G401.6 (cell line): Measurements from ENCODE around the gene FFAR1.
"Not testable (repeated sequence)": the region's sequence is repeated elsewhere in the genome, so short reads cannot be mapped to it uniquely, and the experiment has no call there.

Source experiments
- FAIRE-seq: peaks from 2 replicates; lab custom pipeline; 2012; peaks lifted over from hg19 to GRCh38; lab: Jason Lieb, UNC

Gene FFAR1

DNA sequence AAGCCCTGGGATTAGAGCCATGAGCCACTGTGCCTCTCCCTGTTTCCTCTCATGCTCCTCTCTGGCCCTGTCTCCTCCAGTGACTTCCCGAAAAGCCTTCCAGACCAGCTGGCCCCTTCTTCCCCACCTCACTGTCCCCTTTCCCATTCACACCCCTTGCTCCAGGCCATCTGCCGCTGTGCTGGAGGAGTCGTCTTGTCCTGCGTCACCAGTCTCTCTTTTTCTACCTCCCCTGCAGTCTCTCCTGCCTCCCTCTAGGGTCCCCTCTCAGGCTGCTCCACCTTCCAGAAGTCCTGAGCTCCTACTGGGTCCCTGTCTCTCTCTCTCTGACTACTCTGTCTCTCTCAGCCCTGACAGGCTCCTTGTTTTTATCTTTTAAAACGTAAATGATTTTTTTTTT lies 5.3 kb upstream of the FFAR1 start:
- FAIRE-seq, result no peak

DNA sequence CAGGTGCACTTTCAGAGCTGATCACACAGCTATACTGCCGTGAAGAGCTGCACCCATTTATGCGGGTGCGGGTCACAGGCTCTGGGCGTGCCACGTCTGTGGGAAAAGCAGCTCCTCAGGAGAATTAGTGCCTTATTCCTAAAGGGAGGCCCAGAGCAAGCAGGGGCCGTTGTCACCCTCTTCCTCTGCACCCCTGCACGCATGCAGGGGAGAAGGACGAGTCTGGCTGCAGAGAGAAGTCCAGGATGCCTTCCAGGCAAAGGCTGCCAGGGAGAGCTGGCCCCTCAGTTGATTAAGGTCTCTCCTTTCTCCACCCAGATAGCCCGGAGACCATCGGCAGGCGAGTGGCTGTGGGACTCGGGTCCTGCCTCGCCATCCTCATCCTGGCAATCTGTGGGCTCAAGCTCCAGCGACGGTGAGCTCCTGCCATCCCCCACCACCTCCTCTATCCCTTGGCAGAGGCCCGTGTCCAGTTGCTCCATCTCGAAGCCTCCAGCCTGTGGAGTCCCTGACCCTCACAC lies 3.1 kb upstream of the FFAR1 start:
- no peak for FAIRE-seq

DNA sequence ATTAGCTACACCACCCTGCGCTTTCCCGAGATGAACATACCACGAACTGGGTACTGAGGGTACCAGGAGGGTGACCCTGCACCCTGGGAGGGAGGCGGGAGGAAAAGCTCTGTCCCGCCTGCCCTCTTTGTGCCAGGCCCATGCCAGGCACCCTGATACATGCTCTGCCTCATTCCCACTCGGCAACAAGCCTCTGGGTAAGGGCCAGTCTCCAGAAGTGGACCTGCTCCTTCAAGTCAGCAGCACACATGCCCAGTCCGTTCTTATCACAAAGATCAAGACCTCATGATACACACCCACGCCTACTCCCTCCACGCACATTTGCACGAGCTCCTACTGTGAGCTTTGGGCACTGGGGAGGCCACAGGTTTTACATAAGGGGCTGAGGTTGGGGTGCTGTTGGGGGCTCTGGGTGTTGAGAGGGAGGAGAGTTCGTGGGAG lies 2.0 kb upstream of the FFAR1 start:
- FAIRE-seq, result no peak

DNA sequence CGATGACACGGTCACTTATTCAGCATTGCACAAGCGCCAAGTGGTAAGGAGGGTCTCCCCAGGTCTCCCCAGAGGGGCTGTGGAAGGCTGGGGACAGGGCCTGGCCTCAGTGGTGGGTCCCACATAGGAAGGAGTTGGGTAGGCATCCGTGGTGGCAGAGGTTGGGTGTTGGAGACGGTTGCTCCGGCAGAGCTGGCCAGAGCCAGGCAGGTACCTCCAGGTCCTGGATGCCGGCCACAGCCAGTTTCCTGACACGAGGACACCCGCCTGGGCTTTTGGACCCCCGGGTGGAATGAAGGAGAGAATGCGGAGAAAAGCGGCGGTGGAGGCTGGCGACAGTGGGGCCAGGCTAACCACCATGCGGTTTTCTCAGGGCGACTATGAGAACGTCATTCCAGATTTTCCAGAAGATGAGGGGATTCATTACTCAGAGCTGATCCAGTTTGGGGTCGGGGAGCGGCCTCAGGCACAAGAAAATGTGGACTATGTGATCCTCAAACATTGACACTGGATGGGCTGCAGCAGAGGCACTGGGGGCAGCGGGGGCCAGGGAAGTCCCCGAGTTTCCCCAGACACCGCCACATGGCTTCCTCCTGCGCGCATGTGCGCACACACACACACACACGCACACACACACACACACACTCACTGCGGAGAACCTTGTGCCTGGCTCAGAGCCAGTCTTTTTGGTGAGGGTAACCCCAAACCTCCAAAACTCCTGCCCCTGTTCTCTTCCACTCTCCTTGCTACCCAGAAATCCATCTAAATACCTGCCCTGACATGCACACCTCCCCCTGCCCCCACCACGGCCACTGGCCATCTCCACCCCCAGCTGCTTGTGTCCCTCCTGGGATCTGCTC lies 1.3 kb upstream of the FFAR1 start:
- no peak for FAIRE-seq

DNA sequence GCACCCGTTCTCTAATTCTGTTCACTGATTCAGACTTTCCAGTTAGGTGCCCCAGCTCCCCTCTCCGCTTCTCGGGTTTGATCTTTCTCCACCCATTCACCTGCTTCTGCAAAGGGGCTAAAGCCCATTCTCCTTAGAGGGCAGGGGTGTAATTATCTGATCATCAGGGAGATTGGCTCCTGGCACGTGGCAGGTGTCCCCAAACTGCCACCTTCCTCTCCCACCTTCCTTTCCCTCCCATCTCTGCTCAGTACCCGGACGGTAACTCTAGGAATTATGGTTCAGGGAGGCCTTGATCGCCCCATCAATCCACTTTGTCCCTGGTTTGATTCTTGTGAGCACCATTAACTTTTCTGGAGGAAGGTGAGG lies 212 bp downstream of the FFAR1 start:
- FAIRE-seq, result no peak

DNA sequence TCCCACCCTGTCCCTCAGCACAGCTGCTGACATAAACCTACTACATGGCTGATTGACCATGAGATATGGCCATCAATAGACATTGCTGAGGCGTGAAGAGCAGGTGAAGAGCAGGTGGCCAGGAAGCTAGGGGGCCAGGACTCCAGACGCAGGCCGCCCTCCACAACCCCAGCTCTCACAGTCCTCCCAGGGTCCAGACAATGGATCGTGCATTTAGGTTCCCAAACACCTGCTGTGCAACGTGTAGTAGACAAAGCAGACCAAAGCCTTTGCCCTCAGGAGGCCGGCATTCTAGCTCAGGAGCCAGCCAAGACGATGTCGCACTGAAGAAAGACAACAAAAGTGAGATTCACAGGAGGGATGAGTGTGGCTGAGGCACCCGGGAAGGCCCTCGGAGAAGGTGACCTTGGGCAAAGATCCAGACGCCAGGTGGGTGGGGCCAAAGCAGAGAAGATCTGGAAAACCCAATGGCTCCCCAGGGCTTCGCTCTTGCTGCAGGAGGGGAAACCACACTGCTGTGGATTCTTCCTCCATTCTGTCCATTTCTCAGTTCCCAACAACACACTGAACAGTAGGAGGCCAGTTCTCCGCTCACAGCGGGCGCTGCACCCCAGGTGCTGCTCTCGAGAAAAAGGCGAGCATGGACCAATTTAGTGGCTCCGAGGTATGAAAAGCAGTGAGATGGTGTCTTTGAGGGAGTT lies 1.4 kb downstream of the FFAR1 start:
- FAIRE-seq, result no peak

DNA sequence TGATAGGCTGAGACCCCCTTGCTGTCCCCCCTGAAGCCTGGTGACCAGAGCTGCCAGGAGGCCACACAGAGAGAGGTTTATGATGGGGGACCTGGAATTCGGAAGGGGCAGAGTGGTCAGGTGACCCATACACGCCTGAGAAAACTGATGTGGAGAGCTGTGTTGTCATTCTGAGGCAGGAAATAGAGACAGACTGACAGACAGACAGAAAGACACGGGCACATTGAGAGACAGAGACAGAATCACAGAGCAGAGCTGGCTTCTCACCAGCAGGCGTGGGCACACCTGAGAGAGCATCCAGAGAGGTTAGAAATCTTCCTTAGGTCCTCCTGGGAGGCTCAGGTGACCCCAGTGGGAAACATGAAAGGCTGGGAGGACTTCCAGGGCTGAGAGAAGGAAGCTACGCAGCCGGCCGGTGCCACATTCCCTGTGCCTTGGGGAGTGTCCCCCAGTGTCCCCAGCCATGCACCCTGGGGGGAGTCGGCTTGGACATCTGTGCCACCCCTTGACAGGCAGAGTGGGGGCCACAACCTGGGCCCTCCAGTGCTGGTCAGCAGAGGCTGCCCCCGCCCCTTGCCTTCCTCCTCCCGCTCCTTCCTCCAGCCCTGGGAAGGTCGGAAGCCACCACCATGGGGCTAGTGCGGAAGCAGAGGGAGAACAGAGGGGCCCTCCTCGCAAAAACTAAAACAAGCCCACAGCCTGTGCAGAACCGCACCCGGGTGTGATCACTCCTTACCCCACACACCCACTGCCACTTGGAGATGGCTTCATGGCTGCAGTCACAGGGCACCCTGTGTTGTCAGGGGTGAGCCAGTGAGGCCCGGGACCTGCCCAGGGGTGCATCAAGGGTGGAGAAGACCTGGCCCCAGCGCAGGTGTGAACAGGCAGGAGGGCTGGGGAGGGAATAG lies 2.2 kb downstream of the FFAR1 start:
- no peak for FAIRE-seq

DNA sequence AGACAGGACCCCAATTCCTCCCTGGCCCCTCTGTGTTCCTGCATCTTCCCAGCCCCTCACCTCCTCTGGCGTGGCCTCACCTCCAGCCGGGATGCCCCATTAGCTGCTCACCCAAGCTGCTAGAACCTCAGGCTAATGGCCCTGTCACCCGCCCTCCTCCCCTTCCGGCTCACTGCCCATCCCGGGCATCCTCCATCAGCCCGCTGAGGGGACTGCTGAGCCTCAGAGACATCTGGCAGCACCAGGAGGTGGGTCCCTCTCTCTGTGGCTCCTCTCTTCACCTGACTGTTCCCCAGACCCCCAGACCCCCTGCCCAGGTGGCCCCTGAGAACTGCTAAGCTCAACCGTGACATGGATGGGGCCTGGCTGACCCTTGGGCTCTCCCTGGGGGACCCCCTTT lies 2.9 kb downstream of the FFAR1 start:
- no peak for FAIRE-seq

DNA sequence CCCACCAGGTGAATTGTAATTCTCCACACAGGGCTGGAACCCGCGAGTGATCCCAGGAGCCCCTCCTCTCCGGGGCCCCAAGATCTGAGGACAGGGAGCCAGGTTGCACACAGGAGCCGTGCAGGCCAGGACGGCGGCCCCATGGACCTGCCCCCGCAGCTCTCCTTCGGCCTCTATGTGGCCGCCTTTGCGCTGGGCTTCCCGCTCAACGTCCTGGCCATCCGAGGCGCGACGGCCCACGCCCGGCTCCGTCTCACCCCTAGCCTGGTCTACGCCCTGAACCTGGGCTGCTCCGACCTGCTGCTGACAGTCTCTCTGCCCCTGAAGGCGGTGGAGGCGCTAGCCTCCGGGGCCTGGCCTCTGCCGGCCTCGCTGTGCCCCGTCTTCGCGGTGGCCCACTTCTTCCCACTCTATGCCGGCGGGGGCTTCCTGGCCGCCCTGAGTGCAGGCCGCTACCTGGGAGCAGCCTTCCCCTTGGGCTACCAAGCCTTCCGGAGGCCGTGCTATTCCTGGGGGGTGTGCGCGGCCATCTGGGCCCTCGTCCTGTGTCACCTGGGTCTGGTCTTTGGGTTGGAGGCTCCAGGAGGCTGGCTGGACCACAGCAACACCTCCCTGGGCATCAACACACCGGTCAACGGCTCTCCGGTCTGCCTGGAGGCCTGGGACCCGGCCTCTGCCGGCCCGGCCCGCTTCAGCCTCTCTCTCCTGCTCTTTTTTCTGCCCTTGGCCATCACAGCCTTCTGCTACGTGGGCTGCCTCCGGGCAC lies 3.9 kb downstream of the FFAR1 start:
- FAIRE-seq, result no peak

DNA sequence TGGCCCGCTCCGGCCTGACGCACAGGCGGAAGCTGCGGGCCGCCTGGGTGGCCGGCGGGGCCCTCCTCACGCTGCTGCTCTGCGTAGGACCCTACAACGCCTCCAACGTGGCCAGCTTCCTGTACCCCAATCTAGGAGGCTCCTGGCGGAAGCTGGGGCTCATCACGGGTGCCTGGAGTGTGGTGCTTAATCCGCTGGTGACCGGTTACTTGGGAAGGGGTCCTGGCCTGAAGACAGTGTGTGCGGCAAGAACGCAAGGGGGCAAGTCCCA lies 4.4 kb downstream of the FFAR1 start:
- FAIRE-seq, result no peak

DNA sequence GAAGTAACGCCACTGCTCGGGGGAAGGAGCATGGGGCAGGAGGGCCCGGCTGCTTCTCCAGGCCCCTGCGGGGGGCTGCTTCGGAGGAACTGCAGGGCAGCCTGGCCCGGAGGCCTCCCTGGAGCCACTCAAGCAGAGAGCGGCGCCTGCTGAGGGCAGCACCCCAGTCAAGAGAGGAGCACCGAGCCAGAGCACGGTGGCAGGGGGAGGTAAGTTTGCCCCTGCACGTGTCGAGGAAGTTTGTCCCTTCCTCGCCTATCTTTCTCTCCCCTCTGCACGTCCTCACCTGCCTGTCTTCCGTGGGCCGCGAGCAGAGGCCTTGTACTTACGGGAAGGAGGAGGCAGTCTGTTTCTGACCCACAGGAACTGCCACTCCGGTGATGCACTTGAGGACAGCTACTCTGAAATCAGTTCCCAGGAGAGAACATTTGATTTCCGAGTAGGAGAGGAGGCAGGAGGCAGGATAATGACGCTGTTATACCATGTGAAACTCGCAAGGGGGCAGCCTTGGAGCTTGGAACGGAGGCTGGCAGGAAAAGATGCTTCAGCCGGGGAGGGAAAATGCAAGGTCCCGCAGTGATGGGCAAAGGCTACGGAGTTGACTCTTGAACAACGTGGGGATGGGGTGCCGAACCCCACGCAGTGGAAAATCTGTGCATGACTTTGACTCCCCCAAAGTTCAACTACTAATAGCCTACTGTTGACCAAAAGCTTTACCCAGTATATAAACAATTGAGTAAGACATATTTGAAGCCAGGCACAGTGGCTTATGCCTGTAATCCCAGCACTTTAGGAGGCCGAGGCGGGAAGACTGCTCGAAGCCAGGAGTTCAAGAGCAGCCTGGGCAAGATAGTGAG lies 5.0 kb downstream of the FFAR1 start:
- peak; percentile 33 for FAIRE-seq

DNA sequence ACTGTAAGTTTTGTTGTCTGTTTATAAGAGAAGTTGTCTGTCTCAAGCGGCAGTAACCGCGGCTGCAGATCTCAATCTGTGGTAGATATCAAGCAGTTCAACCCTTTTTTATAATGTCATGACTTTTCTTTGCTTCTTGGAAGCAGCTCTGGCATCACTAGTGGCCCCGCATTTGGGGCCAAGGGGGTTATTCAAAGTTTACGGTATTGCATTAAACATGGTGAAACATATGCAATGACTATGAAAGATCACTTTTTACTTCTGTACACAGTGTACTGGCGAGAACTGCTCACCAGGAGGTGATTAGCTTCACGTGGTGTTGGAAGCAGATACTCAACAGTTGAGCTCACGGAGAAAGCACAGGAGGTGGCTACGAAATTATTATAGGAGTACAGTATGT lies 5.9 kb downstream of the FFAR1 start:
- FAIRE-seq, result no peak

DNA sequence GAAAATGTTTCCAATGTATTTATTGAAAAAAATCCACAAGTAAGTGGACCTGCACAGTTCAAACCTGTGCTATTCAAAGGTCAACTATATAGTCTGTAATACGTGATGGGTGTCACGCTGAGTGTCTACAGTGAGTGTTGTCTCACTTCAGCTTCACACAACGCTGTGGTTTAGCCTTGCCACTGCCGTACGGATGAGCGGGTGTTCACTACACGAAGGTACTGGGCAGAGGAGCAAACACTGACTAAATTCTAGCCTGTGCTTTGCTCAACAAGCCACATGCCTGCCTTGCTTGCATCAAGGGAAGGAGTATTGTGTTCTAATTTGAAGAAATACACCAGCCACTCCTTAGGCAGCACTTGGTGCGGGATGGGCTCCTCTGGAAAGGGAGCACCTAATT lies 7.2 kb downstream of the FFAR1 start:
- no peak for FAIRE-seq

DNA sequence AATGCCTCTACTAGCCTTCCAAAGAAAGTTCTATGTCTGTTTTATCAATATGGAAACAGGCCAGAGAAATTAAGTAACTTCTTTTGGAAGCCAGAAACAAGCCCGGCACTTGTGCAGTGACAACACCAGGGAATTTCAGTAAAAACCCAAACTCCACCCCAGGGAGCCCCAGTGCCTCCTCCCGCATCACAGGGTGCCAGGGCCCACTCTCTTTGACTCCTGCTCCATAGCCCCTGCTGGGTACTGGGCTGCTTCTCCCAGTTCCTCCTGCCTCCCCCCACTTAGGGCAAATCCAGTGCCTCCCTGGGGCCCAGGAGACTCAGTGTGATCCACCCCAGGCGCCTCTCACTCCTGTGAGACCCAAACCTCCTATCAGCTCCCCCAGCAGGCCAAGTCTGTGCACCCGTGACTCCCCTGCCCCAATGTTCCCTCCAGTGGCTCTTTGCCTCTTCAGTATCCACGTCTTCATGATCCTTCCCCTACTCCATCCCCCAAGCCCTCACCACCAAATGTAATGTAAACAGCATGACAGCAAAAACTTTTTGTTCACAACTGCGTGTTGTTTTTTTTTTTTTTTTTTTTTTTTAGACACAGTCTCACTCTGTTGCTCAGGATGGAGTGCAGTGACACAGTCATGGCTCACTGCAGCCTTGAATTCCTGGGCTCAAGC lies 8.2 kb downstream of the FFAR1 start:
- no peak for FAIRE-seq

DNA sequence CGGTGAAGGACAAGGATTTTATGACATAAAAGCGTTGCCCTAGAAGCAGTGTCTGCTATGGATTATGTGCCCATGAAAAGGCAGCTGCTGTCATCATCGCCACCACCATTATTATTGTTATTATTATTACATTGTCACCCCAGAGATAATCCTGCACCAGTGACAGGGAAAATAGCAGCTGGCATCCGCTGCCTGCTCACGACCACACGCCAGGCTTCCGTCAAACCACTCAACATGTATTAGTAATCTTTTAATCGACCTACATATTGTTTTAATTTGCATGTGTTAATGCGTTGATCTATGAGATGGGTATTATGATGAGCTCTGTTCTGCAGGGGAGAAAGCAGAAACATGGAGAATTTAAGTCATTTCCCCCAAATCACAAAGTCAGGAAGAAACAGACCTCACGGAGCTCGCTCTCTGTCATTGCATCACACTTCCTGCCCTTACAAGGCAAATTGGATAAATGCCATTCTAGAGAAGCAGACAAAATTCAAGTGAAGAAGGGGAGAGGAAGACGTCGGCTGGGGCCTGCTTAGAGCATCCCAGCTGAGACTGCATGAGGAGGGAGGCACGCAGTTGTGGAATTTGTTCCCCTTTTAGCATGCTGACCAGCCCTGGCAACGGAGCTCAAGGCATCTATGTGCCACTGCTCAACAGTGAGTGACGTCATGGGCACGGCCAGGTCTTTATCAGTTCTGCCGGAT lies 10.3 kb downstream of the FFAR1 start, which contains the start of gene FFAR3:
TSS of gene FFAR3 (plus strand) at position 594 of the 707 bp plus-strand sequence. CDS start 431 bp downstream, outside the sequence.
- no peak for FAIRE-seq

DNA sequence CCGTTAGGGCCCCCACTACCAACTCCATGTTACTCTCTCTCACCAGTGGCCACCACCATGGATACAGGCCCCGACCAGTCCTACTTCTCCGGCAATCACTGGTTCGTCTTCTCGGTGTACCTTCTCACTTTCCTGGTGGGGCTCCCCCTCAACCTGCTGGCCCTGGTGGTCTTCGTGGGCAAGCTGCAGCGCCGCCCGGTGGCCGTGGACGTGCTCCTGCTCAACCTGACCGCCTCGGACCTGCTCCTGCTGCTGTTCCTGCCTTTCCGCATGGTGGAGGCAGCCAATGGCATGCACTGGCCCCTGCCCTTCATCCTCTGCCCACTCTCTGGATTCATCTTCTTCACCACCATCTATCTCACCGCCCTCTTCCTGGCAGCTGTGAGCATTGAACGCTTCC lies 11.1 kb downstream of the FFAR1 start:
- FAIRE-seq, result not testable (repeated sequence)

DNA sequence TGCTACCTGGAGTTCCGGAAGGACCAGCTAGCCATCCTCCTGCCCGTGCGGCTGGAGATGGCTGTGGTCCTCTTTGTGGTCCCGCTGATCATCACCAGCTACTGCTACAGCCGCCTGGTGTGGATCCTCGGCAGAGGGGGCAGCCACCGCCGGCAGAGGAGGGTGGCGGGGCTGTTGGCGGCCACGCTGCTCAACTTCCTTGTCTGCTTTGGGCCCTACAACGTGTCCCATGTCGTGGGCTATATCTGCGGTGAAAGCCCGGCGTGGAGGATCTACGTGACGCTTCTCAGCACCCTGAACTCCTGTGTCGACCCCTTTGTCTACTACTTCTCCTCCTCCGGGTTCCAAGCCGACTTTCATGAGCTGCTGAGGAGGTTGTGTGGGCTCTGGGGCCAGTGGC lies 11.7 kb downstream of the FFAR1 start:
- FAIRE-seq, result not testable (repeated sequence)

DNA sequence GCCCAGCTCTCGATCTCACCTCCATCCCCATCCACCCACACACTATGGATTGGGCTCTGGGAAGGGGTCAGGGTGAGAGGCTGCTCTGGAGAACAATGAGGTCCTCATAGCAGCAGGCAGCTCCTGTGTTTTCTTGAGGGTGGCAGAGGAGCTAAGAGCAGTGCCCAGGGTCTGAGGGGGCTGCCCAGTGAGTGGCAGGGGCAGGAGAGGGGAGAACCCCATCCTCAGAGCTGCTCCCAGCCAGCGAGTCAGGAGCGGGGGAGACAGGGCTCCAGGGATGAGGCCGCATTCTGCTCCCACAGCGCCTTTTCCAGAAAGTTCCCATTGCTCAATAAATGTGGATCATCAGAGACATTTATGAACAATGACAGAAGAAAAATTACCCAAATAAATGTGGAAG lies 12.4 kb downstream of the FFAR1 start:
- not testable (repeated sequence) for FAIRE-seq

DNA sequence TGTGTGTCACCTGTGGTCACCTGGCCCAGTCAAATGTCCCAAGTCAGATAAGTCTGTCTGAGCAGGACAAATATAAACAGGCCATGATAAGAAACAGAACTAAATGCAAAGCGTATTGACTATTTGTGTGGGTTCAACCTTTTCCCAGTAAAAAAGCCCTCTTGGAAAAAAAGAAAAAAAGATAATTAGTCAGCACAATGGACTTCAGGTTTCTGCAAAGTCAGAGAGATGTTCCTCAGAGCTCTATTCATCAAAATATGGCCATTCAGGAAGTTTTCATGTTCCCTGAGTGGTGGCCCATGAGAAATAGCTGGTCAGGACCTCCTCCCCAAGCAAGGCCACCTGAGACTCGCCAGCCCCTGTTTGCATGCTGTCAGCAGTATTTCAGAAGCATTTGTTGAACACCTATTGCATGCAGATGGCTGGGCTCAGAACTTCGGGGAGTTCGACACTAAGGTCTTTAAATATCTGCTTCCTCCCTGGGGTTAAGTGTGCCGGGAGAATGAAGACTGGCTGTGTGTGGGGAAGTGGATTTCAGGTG lies 13.2 kb downstream of the FFAR1 start:
- FAIRE-seq, result no peak
